ENCODE results near the gene GALP.
"Not testable (repeated sequence)": the region's sequence is repeated elsewhere in the genome, so short reads cannot be mapped to it uniquely, and the experiment has no call there.

Gene GALP

DNA sequence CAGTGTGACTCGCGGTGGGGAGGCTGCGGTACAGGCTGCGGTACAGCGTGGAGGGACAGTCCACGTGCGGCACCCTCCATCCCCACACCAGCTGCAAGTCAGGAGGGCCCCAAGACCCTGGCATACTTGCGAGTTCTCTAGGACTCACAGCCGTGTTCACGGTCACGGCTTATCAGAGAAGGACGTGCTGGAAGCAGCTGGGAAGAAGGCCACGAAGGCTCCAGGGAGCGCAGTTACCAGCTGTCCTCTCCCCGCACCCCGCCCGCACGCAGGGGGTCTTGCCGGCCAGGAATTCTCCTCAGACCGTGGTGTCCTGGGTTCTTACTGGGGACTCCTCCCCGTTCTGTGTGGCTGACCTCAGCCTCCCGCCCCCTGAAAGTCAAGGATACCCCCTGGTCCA is 28.5 kb upstream of the GALP start (continued):
- TF ChIP-seq KLF1 (tag by site-specific recombination; IDR thresholded peaks at IDR 0.05) (no peak), ZNF529 (tag by site-specific recombination; IDR thresholded peaks at IDR 0.05; ENCODE audit: insufficient replicate concordance) (no peak), ZNF10 (tag by site-specific recombination; IDR thresholded peaks at IDR 0.05) (no peak), ZNF658 (tag by site-specific recombination; IDR thresholded peaks at IDR 0.05) (no peak), ZNF211 (tag by site-specific recombination; IDR thresholded peaks at IDR 0.05; ENCODE audit: low read depth) (no peak), ZNF19 (tag by site-specific recombination; IDR thresholded peaks at IDR 0.05; ENCODE audit: low read depth) (no peak), ZNF155 (tag by site-specific recombination; IDR thresholded peaks at IDR 0.05) (no peak)
- TF ChIP-seq, protein P1, sequence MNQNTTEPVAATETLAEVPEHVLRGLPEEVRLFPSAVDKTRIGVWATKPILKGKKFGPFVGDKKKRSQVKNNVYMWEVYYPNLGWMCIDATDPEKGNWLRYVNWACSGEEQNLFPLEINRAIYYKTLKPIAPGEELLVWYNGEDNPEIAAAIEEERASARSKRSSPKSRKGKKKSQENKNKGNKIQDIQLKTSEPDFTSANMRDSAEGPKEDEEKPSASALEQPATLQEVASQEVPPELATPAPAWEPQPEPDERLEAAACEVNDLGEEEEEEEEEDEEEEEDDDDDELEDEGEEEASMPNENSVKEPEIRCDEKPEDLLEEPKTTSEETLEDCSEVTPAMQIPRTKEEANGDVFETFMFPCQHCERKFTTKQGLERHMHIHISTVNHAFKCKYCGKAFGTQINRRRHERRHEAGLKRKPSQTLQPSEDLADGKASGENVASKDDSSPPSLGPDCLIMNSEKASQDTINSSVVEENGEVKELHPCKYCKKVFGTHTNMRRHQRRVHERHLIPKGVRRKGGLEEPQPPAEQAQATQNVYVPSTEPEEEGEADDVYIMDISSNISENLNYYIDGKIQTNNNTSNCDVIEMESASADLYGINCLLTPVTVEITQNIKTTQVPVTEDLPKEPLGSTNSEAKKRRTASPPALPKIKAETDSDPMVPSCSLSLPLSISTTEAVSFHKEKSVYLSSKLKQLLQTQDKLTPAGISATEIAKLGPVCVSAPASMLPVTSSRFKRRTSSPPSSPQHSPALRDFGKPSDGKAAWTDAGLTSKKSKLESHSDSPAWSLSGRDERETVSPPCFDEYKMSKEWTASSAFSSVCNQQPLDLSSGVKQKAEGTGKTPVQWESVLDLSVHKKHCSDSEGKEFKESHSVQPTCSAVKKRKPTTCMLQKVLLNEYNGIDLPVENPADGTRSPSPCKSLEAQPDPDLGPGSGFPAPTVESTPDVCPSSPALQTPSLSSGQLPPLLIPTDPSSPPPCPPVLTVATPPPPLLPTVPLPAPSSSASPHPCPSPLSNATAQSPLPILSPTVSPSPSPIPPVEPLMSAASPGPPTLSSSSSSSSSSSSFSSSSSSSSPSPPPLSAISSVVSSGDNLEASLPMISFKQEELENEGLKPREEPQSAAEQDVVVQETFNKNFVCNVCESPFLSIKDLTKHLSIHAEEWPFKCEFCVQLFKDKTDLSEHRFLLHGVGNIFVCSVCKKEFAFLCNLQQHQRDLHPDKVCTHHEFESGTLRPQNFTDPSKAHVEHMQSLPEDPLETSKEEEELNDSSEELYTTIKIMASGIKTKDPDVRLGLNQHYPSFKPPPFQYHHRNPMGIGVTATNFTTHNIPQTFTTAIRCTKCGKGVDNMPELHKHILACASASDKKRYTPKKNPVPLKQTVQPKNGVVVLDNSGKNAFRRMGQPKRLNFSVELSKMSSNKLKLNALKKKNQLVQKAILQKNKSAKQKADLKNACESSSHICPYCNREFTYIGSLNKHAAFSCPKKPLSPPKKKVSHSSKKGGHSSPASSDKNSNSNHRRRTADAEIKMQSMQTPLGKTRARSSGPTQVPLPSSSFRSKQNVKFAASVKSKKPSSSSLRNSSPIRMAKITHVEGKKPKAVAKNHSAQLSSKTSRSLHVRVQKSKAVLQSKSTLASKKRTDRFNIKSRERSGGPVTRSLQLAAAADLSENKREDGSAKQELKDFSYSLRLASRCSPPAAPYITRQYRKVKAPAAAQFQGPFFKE (tag by site-specific recombination; IDR thresholded peaks at IDR 0.05; ENCODE audit: borderline replicate concordance) = no peak

DNA sequence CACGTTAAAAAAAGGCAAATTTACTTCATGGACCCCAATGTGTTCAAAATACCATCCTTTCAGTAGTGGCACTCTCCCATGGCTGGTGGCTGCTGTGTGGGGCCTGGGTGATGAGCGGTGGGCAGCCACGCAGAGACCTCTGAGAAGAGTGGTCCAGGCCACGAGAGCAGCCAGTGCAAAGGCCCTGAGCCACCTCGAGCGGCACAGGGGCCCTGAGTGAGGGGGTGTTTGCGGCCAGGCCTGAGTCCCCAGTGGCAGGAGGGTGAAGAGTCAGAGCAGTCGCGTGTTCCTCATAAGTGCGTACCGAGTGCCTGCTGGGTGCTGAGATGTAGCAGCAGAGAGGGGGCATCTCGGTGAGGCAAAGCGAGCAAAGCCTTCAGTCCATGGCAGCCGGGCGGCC is 27.7 kb upstream of the GALP start:
- Histone ChIP-seq H3K4me1 (ENCODE audit: control insufficient read depth, insufficient read depth, low read length) (no peaks in the 10 kb centered on the region), H3K9me3 (ENCODE audit: control insufficient read depth, insufficient read depth, low read depth, low read length) (no peaks in the 10 kb centered on the region), H3K36me3 (ENCODE audit: control insufficient read depth in 2 of 2, insufficient read depth in 1 of 2, low read length in 2 of 2) (peaks cover 7 to 46% of the 10 kb centered on the region in 2 experiments; a peak in 2 of 3 replicates), H3K27ac (ENCODE audit: extremely low read depth, low read depth, low read length) (no peak overlapping the region), H3K4me3 (ENCODE audit: low read depth, low read length) (no peak overlapping the region)
- TF ChIP-seq BCL11A (tag by site-specific recombination; IDR thresholded peaks at IDR 0.05; ENCODE audit: low read depth) = no peak
- TF ChIP-seq ZNF623 (tag by site-specific recombination; IDR thresholded peaks at IDR 0.05) = peak; percentile 69
- CTCF ChIA-PET = interaction anchor here (1.9 kb wide), 1 partner anchor 24 kb away, joined by 5 read pairs; no protein-coding TSS in a partner anchor
- POLR2A ChIA-PET = no interaction called here

DNA sequence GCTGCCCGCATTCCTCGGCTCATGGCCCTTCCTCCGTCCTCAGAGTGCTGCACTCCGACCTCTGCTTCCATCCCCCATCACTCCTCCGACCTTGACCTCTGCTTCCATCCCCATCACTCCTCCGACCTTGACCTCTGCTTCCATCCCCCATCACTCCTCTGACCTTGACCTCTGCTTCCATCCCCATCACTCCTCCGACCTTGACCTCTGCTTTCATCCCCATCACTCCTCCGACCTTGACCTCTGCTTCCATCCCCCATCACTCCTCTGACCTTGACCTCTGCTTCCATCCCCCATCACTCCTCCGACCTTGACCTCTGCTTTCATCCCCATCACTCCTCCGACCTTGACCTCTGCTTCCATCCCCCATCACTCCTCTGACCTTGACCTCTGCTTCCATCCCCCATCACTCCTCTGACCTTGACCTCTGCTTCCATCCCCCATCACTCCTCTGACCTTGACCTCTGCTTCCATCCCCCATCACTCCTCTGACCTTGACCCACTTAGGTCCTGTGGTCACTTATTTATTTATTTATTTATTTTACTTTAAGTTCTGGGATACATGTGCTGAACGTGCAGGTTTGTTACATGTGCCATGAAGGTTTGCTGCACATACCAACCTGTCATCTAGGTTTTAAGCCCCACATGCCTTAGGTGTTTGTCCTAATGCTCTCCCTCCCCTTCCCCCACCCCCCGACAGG is 26.7 kb upstream of the GALP start:
- H3K9me3 ChIP-seq (ENCODE audit: control insufficient read depth, insufficient read depth, low read depth, low read length); H3K4me1 ChIP-seq (ENCODE audit: control insufficient read depth, insufficient read depth, low read length); H3K27ac ChIP-seq (ENCODE audit: extremely low read depth, low read depth, low read length); POLR2A ChIA-PET; H3K4me3 ChIP-seq (ENCODE audit: low read depth, low read length); CTCF ChIA-PET: not testable (repeated sequence)
- peaks cover 12 to 54% of the 10 kb centered on the region in 2 experiments; a peak in 2 of 3 replicates for H3K36me3 ChIP-seq (ENCODE audit: control insufficient read depth in 2 of 2, insufficient read depth in 1 of 2, low read length in 2 of 2)
- TF ChIP-seq BCL11B (tag by site-specific recombination; IDR thresholded peaks at IDR 0.05; ENCODE audit: low read depth) = 0 out of 2 replicates have a peak, but pooled peaks have one; percentile 44

DNA sequence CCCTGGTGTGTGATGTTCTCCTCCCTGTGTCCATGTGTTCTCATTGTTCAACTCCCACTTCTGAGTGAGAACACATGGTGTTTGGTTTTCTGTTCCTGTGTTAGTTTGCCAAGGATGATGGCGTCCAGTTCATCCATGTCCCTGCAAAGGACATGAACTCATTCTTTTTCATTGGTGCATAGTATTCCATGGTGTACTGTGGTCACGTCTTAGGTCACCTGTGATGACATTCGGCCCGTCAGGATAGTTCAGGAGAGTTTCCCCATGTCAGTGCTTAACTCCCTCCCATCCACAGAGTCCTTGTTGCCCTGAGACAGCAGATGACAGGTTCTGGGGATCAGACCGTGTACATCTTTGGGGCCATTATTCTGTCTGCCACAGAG is 26.2 kb upstream of the GALP start:
- Histone ChIP-seq H3K4me1 (ENCODE audit: control insufficient read depth, insufficient read depth, low read length) (no peaks in the 10 kb centered on the region), H3K27ac (ENCODE audit: extremely low read depth, low read depth, low read length) (no peak overlapping the region), H3K9me3 (ENCODE audit: control insufficient read depth, insufficient read depth, low read depth, low read length) (no peaks in the 10 kb centered on the region), H3K4me3 (ENCODE audit: low read depth, low read length) (no peak overlapping the region), H3K36me3 (ENCODE audit: control insufficient read depth in 2 of 2, insufficient read depth in 1 of 2, low read length in 2 of 2) (peaks cover 12 to 58% of the 10 kb centered on the region in 2 experiments; a peak in 2 of 3 replicates)
- ChIA-PET POLR2A (no interaction called here), CTCF (interaction anchor here (1.0 kb wide), 1 partner anchor 184 kb away, joined by 3 read pairs; no protein-coding TSS in a partner anchor)
- TF ChIP-seq ZNF514 (tag by site-specific recombination; IDR thresholded peaks at IDR 0.05) (no peak), ZNF146 (tag by site-specific recombination; IDR thresholded peaks at IDR 0.05) (peak; percentile 98)

All from HEK293 (cell line).